Stomach smooth muscle (tissue), 2 donors: Measurements from ENCODE around the gene MRC2.

Experiments used
- H3K27ac ChIP-seq: one replicate; pipeline ENCODE4 v1.7.0; 2013; ENCODE audit warnings: mild to moderate bottlenecking, low read length, inconsistent platforms
- H3K27me3 ChIP-seq, 2 donors: one replicate each; pipeline ENCODE4 v1.7.0; 2013; ENCODE audit warnings: low read length in 2 of 2; ENCODE audit not compliant: insufficient read depth in 2 of 2, control insufficient read depth in 1 of 2
- H3K36me3 ChIP-seq, 2 donors: one replicate each; pipeline ENCODE4 v1.7.0; 2013; ENCODE audit warnings: low read length in 2 of 2; ENCODE audit not compliant: control insufficient read depth in 2 of 2, insufficient read depth in 2 of 2
- H3K4me1 ChIP-seq: one replicate; pipeline ENCODE4 v1.7.0; 2013; ENCODE audit warnings: low read length; ENCODE audit not compliant: control insufficient read depth, insufficient read depth
- H3K4me3 ChIP-seq, 2 donors: one replicate each; pipeline ENCODE4 v1.7.0; 2013; ENCODE audit warnings: low read length in 2 of 2
- H3K9ac ChIP-seq, 2 donors: one replicate each; pipeline ENCODE4 v1.7.0; 2013; ENCODE audit warnings: low read length in 2 of 2, mild to moderate bottlenecking in 1 of 2
- H3K9me3 ChIP-seq, 2 donors: one replicate each; pipeline ENCODE4 v1.7.0; 2013; ENCODE audit warnings: low read length in 2 of 2; ENCODE audit not compliant: control insufficient read depth in 2 of 2
- donor health status: healthy.
- donor health status: Pancreatic carcinoma.

MRC2 gene

GRCh38 chr17:62674363-62674739, 46.9 kb downstream of the MRC2 start:
- Histone ChIP-seq H3K27ac (no peak overlapping the region), H3K36me3 (peaks cover 0 to 2% of the 10 kb centered on the region in 2 donors), H3K9me3 (no peaks in the 10 kb centered on the region), H3K27me3 (no peaks in the 10 kb centered on the region), H3K9ac (no peak overlapping the region), H3K4me1 (peaks cover 8% of the 10 kb centered on the region), H3K4me3 (no peak overlapping the region)

DNA sequence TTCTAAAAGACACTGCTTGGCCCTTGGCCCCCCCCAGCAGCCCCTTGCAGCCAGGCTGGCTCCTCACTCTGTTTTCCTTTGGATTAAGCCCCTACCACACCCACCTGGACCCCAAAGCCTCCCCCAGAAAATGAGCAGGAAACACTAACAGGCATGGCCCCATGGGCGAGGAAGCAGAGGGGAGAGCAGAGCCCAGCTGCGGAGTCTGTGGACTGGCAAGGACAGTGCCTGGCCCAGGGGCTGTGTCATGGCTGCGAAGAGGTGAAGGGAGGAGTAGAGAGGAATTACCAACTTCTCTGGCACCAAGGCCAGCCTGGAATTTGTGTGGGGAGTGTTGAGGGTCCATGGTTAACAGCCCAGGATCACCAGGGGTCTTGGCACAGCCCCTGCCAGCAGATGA, 47.4 kb downstream of the MRC2 start:
- Histone ChIP-seq H3K36me3 (peaks cover 0 to 2% of the 10 kb centered on the region in 2 donors), H3K9ac (no peak overlapping the region), H3K4me3 (no peak overlapping the region), H3K9me3 (no peaks in the 10 kb centered on the region), H3K27ac (no peak overlapping the region), H3K27me3 (no peaks in the 10 kb centered on the region), H3K4me1 (peaks cover 8% of the 10 kb centered on the region)

GRCh38 chr17:62675260-62675659, 47.8 kb downstream of the MRC2 start:
- H3K9me3 ChIP-seq = no peaks in the 10 kb centered on the region
- H3K27ac ChIP-seq = no peak overlapping the region
- H3K4me3 ChIP-seq = no peak overlapping the region
- H3K27me3 ChIP-seq = no peaks in the 10 kb centered on the region
- H3K36me3 ChIP-seq = peaks cover 0 to 2% of the 10 kb centered on the region in 2 donors
- peaks cover 8% of the 10 kb centered on the region for H3K4me1 ChIP-seq
- no peak overlapping the region for H3K9ac ChIP-seq

DNA sequence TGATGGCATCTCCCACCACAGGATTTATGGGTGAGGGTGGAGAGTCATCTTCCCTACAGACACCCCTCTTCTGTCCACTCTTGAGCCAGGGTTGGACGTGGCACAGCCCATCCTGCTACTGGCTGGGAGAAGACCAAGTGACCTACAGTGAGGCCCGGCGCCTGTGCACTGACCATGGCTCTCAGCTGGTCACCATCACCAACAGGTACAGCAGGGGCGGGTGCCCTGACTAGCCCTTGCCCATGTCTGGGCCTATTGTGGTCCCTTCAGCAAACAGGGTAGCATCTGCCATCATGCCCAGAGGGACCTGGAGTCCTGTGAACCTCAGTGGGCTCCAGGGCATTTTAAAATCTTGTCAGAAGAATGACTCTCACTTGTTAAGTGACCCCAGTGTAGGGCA, 48.2 kb downstream of the MRC2 start:
- peaks cover 8% of the 10 kb centered on the region for H3K4me1 ChIP-seq
- H3K9ac ChIP-seq = no peak overlapping the region
- no peak overlapping the region for H3K4me3 ChIP-seq
- H3K36me3 ChIP-seq = peaks cover 0 to 2% of the 10 kb centered on the region in 2 donors
- no peak overlapping the region for H3K27ac ChIP-seq
- H3K27me3 ChIP-seq = no peaks in the 10 kb centered on the region
- H3K9me3 ChIP-seq = no peaks in the 10 kb centered on the region

- no peaks in the 10 kb centered on the region for H3K9me3 ChIP-seq
- H3K4me1 ChIP-seq = peaks cover 8% of the 10 kb centered on the region
- H3K36me3 ChIP-seq = peaks cover 0 to 2% of the 10 kb centered on the region in 2 donors
- H3K4me3 ChIP-seq = no peak overlapping the region
- H3K27me3 ChIP-seq = no peaks in the 10 kb centered on the region
- H3K9ac ChIP-seq = no peak overlapping the region
- no peak overlapping the region for H3K27ac ChIP-seq
These were observed 48.9 kb downstream of the MRC2 start for GRCh38 chr17:62676231-62676943.

GRCh38 chr17:62676952-62677596, 49.6 kb downstream of the MRC2 start:
- no peak overlapping the region for H3K9ac ChIP-seq
- H3K4me1 ChIP-seq = peaks cover 8% of the 10 kb centered on the region
- no peak overlapping the region for H3K4me3 ChIP-seq
- H3K27me3 ChIP-seq = no peaks in the 10 kb centered on the region
- no peak overlapping the region for H3K27ac ChIP-seq
- no peaks in the 10 kb centered on the region for H3K9me3 ChIP-seq
- H3K36me3 ChIP-seq = peaks cover 0 to 2% of the 10 kb centered on the region in 2 donors

- Histone ChIP-seq H3K27ac (no peak overlapping the region), H3K27me3 (no peaks in the 10 kb centered on the region), H3K4me3 (no peak overlapping the region), H3K4me1 (peaks cover 8% of the 10 kb centered on the region), H3K9me3 (no peaks in the 10 kb centered on the region), H3K9ac (no peak overlapping the region), H3K36me3 (peaks cover 0 to 2% of the 10 kb centered on the region in 2 donors)
These were observed 50.9 kb downstream of the MRC2 start for GRCh38 chr17:62678214-62678919.

DNA sequence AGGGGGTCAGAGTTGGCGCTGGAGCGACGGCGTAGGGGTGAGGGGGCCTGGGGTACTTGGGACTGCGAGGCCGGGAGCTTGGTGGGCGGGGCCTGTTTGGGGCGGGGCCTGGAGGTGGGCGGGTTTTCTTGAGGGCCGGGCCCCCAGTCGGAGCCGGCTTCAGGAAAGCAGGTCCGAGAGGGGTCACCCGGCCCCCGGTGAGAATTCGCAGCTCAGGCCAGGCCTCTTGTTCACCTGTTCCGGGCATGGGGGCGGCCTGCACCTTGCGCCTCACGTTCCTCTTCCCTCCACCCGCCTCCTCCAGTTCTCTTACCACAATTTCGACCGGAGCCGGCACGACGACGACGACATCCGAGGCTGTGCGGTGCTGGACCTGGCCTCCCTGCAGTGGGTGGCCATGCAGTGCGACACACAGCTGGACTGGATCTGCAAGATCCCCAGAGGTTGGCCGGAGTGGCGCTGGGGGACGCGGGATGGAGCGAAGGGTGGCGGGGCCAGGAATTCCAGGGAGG, 52.5 kb downstream of the MRC2 start:
- no peak overlapping the region for H3K4me3 ChIP-seq
- no peak overlapping the region for H3K9ac ChIP-seq
- H3K36me3 ChIP-seq = peaks cover 0 to 2% of the 10 kb centered on the region in 2 donors
- no peak overlapping the region for H3K27ac ChIP-seq
- peaks cover 4% of the 10 kb centered on the region for H3K4me1 ChIP-seq
- no peaks in the 10 kb centered on the region for H3K27me3 ChIP-seq
- H3K9me3 ChIP-seq = no peaks in the 10 kb centered on the region

- no peaks in the 10 kb centered on the region for H3K9me3 ChIP-seq
- peaks cover 0 to 2% of the 10 kb centered on the region in 2 donors for H3K36me3 ChIP-seq
- H3K27me3 ChIP-seq = no peaks in the 10 kb centered on the region
- H3K27ac ChIP-seq = no peak overlapping the region
- no peak overlapping the region for H3K9ac ChIP-seq
- peaks cover 2% of the 10 kb centered on the region for H3K4me1 ChIP-seq
- no peak overlapping the region for H3K4me3 ChIP-seq
These were observed 53.1 kb downstream of the MRC2 start for GRCh38 chr17:62680541-62681052.

- no peak overlapping the region for H3K4me3 ChIP-seq
- H3K9ac ChIP-seq = no peak overlapping the region
- no peaks in the 10 kb centered on the region for H3K4me1 ChIP-seq
- no peak overlapping the region for H3K27ac ChIP-seq
- no peaks in the 10 kb centered on the region for H3K9me3 ChIP-seq
- H3K36me3 ChIP-seq = peaks cover 0 to 2% of the 10 kb centered on the region in 2 donors
- no peaks in the 10 kb centered on the region for H3K27me3 ChIP-seq
These were observed 53.8 kb downstream of the MRC2 start for GRCh38 chr17:62681061-62681938.
